C1 segment of cervical spinal cord (tissue), 14 donors: ENCODE data around the gene DNAJB9.

ENCODE experiments used
- DNase-seq, 14 donors: peaks; one replicate each; lab custom pipeline; 2025; lab: John Stamatoyannopoulos, UW

Gene DNAJB9

GRCh38 chr7:108604307-108605077 lies 34.8 kb downstream of the DNAJB9 start:
- DNase-seq: no peak

DNA sequence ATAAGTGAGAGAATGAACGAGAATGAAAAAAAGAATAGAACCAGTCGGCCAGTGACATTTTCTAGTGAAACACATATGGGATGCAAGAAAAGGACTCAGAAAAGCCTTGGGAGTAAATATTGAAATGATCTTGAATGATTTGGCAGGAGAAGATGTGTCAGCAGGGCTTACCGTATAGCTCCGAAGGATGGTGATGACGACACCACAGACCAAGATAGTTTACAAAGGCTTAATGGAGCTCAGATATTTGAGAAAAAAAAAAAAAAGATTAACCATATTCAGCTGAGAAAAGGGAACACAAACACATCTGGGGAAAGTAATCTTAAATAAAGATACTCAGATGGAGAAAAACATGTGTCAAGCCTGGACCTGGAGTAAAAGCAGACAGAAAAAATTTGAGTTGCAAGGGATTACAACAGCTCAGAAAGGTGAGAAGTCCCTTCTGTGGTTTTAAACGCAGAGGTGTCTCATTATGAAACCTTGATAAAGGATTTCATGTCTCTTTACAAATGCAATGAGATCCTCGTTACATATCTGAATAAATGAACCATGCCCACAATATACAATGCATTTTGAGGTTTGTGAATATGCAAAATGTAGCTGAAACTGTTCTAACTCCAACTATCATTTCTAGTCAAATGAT lies 36.0 kb downstream of the DNAJB9 start:
- DNase-seq: no peak

GRCh38 chr7:108609643-108610042 lies 40.0 kb downstream of the DNAJB9 start:
- DNase-seq: no peak

DNA sequence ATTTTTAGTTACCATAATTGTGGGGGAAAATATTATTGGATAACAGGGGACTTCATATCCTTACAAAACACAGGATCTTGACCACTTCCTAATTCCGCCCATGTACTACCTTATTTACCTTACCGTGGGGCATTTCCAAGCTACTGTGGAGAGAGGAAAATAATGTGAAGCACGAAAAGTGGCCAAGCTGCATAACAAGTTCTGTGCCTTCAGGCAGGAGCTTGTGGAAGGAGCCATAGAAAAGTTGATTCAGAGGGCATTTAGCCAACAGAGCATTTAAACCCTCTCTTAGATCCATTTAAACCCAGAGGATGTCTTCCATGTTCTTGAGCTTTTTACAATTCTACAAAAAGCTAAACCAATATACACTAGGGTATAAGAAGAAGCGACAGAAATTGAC lies 41.6 kb downstream of the DNAJB9 start:
- DNase-seq: no peak

DNA sequence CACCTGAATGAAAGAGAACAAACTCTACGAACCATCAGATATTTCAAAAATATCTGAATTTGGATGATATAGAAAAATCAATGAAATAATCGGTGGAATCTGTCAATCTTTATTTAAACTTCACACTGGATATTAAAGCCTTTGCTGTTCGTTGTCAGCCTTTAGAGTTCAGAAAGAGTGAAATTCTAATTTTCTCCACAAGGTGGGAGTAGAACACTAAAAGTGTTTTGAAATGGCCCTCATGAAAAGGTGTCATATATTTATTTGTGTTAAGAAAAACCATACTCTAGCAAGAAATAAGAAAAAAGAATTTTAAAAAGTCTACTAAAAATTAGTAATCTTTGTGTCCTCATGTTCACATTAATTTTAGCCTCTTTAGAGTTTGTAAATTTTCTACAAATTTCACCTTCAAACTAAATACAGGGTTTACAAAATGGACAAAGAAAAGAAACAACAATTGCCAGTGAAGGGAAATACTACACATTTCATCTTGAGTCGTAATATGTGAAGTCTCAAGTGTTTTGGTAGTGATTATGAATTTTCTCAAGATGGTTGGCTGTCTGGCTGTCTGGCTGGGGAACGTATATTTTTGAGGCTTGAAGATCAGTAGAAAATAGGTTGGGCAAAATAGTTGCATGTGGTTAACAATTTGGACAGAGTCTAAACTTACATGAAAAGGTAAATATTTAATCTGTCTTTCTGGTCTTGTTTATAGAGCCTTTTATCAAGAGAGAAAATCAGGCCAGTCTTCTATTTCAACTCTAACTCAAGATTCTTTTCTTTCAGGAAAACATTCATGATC lies 43.7 kb downstream of the DNAJB9 start:
- no peak for DNase-seq

DNA sequence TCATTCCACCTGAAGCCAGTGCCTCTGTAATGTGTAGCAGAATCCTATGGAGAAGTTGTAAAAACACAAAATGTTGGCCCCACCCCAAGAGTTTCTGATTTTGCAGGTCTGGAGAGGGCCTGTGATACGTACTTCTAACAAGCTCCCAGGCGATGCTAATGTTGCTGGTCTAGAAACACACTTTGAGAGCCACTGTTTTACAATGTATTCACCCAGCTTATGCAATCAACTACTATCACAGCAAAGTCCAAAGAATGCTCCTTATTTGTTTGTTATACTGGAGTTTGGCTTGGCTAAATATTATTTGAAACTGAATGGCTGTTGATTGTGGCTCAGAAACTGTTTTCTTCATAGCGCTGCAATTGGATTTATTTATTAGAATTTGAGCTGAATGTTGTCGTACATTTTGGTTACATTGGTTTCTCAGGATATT lies 44.3 kb downstream of the DNAJB9 start:
- no peak for DNase-seq

DNA sequence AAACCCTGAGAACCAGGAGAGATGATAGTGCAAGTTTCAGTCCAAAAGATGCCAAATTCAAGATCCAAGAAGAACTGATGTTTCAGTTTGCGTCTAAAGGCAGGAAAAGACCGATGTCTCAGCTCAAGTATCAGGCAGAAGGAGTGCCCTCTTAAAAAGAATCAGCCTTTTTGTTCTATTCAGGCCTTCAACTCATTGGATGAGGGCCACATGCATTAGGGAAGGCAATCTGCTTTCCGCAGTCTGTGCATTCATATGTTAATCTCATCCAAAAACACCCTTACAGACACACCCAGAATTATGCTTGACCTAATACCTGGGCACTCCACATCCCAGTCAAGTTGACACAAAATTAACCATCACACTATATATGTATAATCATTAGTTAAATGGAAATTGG lies 45.2 kb downstream of the DNAJB9 start:
- DNase-seq: no peak

DNA sequence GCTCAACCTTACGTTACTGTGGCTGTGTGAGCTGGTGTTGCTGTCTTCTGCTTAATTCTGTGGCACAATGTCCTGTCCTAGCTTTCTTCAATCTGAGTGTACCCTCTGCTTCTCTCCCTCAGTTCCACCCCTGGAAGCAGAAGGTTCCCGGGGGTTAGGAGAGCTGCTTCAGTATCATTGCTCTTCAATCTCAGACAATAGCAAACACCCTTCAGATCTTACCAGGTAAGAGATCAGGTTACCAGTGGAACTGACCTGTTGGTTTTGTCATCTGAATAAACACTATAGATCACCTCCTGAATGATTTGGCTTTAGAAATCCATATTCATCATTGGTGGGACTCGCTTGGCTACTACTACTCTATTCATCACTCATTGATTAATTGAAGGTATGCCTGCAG lies 48.4 kb downstream of the DNAJB9 start:
- DNase-seq: no peak

DNA sequence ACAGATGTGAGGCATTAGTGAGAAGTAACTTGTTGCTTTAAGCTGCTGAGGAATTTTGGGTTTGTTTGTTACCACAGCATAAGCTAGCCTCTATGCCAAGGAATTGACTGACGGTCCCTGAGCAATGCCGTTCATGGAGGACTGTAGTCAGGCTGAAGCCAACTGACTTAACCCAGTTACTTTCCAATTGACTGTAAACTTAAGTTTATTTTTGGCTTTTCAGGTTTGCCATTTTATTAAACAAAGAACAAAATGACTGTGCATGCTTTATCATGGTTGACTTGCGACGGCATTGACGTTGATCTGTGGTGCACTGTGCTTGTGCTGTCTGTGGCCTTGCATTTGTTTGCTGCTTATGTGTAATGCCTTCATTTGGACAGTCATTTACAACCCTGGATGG lies 53.5 kb downstream of the DNAJB9 start:
- DNase-seq: no peak
